ENCODE data around the gene AMIGO3.
"Not testable (repeated sequence)": the region's sequence is repeated elsewhere in the genome, so short reads cannot be mapped to it uniquely, and the experiment has no call there.

The AMIGO3 gene

GRCh38 chr3:49686769-49687423, 32.6 kb downstream of the AMIGO3 start:
- DNase-seq = peak; percentile 48

GRCh38 chr3:49686346-49686745, 33.1 kb downstream of the AMIGO3 start:
- not testable (repeated sequence) for DNase-seq

GRCh38 chr3:49685846-49686245, 33.6 kb downstream of the AMIGO3 start:
- DNase-seq = not testable (repeated sequence)

- not testable (repeated sequence) for DNase-seq
Observed at GRCh38 chr3:49685103-49685502, 34.4 kb downstream of the AMIGO3 start.

GRCh38 chr3:49684453-49684852, 35.0 kb downstream of the AMIGO3 start:
- DNase-seq = not testable (repeated sequence)

- DNase-seq = no peak
Observed at GRCh38 chr3:49683162-49683561, 36.3 kb downstream of the AMIGO3 start.

- DNase-seq = no peak
Observed at GRCh38 chr3:49681543-49681942, 37.9 kb downstream of the AMIGO3 start.

GRCh38 chr3:49681232-49681522, 38.3 kb downstream of the AMIGO3 start:
- DNase-seq = no peak

GRCh38 chr3:49680493-49681231, 38.8 kb downstream of the AMIGO3 start:
- DNase-seq = no peak

- DNase-seq = no peak
Observed at GRCh38 chr3:49675912-49676311, 43.6 kb downstream of the AMIGO3 start.

- peak; percentile 41 for DNase-seq
Observed at GRCh38 chr3:49674497-49674983, 44.9 kb downstream of the AMIGO3 start.

- peak; percentile 99 for DNase-seq
Observed at GRCh38 chr3:49673715-49674496, 45.6 kb downstream of the AMIGO3 start, which contains the start of gene APEH. APEH (plus strand) TSS chr3:49674351; CDS start chr3:49674402, 51 bp downstream.

GRCh38 chr3:49673121-49673714, 46.3 kb downstream of the AMIGO3 start:
- DNase-seq = peak; percentile 30

GRCh38 chr3:49671291-49672288, 47.9 kb downstream of the AMIGO3 start:
- DNase-seq = peak; percentile 71

GRCh38 chr3:49670940-49671290, 48.6 kb downstream of the AMIGO3 start:
- DNase-seq = no peak

GRCh38 chr3:49669352-49669751, 50.1 kb downstream of the AMIGO3 start:
- DNase-seq = no peak

- DNase-seq = no peak
Observed at GRCh38 chr3:49668861-49669260, 50.6 kb downstream of the AMIGO3 start.

- no peak for DNase-seq
Observed at GRCh38 chr3:49668414-49668797, 51.1 kb downstream of the AMIGO3 start.

GRCh38 chr3:49667701-49668413, 51.6 kb downstream of the AMIGO3 start:
- no peak for DNase-seq

All from stimulated activated CD4-positive, alpha-beta T cell treated with anti-CD3 and anti-CD28 coated beads, Interleukin-1b, Interleukin-23, amount 100 ng/mL, for 48 hours (primary cell).